DMS153 treated with DMSO at 0.1 percent for 48 hours (cell line): Measurements from ENCODE around the gene CMTM8.
"Not testable (repeated sequence)": the region's sequence is repeated elsewhere in the genome, so short reads cannot be mapped to it uniquely, and the experiment has no call there.

Source experiments
- DNase-seq: peaks from one replicate; lab custom pipeline; 2025; ENCODE audit not compliant: unreplicated experiment; lab: John Stamatoyannopoulos, UW

The CMTM8 gene

GRCh38 chr3:32228743-32229142, 9.7 kb upstream of the CMTM8 start:
- DNase-seq: not testable (repeated sequence)

- DNase-seq: no peak
Observed at GRCh38 chr3:32229565-32229964, 8.9 kb upstream of the CMTM8 start.

- DNase-seq: no peak
Observed at GRCh38 chr3:32236377-32236776, 2.1 kb upstream of the CMTM8 start.

GRCh38 chr3:32237670-32238452, 619 bp upstream of the CMTM8 start:
- no peak for DNase-seq

- peak; percentile 23 for DNase-seq
Observed at GRCh38 chr3:32239307-32240158, 1.1 kb downstream of the CMTM8 start.

- DNase-seq: no peak
Observed at GRCh38 chr3:32240159-32240545, 1.7 kb downstream of the CMTM8 start.

- no peak for DNase-seq
Observed at GRCh38 chr3:32241100-32241499, 2.6 kb downstream of the CMTM8 start.

- no peak for DNase-seq
Observed at GRCh38 chr3:32243519-32243918, 5.0 kb downstream of the CMTM8 start.

GRCh38 chr3:32245200-32245599, 6.7 kb downstream of the CMTM8 start:
- DNase-seq: no peak

GRCh38 chr3:32246079-32246675, 7.7 kb downstream of the CMTM8 start:
- DNase-seq: no peak

- no peak for DNase-seq
Observed at GRCh38 chr3:32249184-32249782, 10.8 kb downstream of the CMTM8 start.

GRCh38 chr3:32254268-32254667, 15.8 kb downstream of the CMTM8 start:
- DNase-seq: no peak

GRCh38 chr3:32255345-32255744, 16.9 kb downstream of the CMTM8 start:
- DNase-seq: no peak

- DNase-seq: no peak
Observed at GRCh38 chr3:32256206-32256605, 17.7 kb downstream of the CMTM8 start.

- DNase-seq: no peak
Observed at GRCh38 chr3:32257042-32257441, 18.6 kb downstream of the CMTM8 start.

GRCh38 chr3:32257641-32258438, 19.4 kb downstream of the CMTM8 start:
- DNase-seq: peak; percentile 1

GRCh38 chr3:32258869-32259268, 20.4 kb downstream of the CMTM8 start:
- no peak for DNase-seq

GRCh38 chr3:32261545-32261944, 23.1 kb downstream of the CMTM8 start:
- no peak for DNase-seq

GRCh38 chr3:32262201-32262600, 23.7 kb downstream of the CMTM8 start:
- DNase-seq: no peak

- no peak for DNase-seq
Observed at GRCh38 chr3:32274306-32274705, 35.8 kb downstream of the CMTM8 start.

- DNase-seq: no peak
Observed at GRCh38 chr3:32275506-32275905, 37.0 kb downstream of the CMTM8 start.
